GM12891 (cell line): ENCODE measurements around the gene STK17A.

ENCODE experiments used
- POLR2AphosphoS5 ChIP-seq: IDR thresholded peaks from 2 replicates; pipeline ENCODE4 v1.6.1; 2011; ENCODE audit warnings: low read depth, low read length, control low read depth
- TAF1 ChIP-seq: IDR thresholded peaks from 2 replicates; pipeline ENCODE4 v1.6.1; 2011; ENCODE audit warnings: low read depth, low read length, control low read depth

DNA sequence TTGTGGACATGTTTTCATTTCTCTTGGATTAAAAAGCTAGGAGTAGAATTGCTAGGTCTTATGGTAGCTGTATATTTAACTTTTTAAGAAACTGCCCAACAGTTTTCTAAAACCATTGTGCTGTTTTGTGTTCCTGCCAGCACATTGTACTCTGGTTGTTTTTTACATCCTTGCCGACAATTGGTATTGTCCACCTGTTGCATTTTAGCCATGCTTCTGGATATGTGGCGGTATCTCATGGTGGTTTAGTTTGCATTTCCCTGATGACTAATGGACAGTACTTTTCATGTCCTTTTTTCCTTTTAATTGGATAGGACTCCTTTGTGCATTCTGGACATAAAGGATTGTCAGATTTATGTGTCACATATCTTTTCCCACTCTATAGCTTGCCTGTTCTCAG lies 45.5 kb downstream of the STK17A start:
- TF ChIP-seq POLR2AphosphoS5 = no peak; the same call in 1 of the 2 replicates
- TF ChIP-seq TAF1 = no peak
